SK-N-SH treated with all-trans-retinoic acid at 6 μM for 48 hours (cell line): Measurements from ENCODE around the gene CRELD2.

Experiments used
- ATAC-seq: fragments of 200-7000 bp; cut with Tn5 transposase; 3 replicates; pipeline ENCODE4 v1.9.1; 2020; ENCODE audit warnings: mild to moderate bottlenecking, moderate library complexity
- ARNTL ChIP-seq: fragments of 450-650 bp; formaldehyde crosslinking; IDR thresholded peaks from 2 replicates; pipeline ENCODE4 v1.5.0; 2020; ENCODE audit warnings: low read depth, mild to moderate bottlenecking, moderate library complexity, borderline replicate concordance
- CREB5 ChIP-seq: fragments of 250-450 bp; sonication (Bioruptor Pico); IDR thresholded peaks from 2 replicates; pipeline ENCODE4 v1.5.1; 2020; ENCODE audit warnings: low read depth, mild to moderate bottlenecking, moderate library complexity
- CSDC2 ChIP-seq: fragments of 250-450 bp; sonication (Bioruptor Pico); IDR thresholded peaks from 2 replicates; pipeline ENCODE4 v1.5.0; 2020; ENCODE audit warnings: mild to moderate bottlenecking, moderate library complexity
- CSRNP3 ChIP-seq: fragments of 250-450 bp; sonication (Bioruptor Pico); IDR thresholded peaks from 2 replicates; pipeline ENCODE4 v1.5.1; 2021; ENCODE audit warnings: mild to moderate bottlenecking, moderate library complexity
- ESRRG ChIP-seq: fragments of 250-450 bp; sonication (Bioruptor Pico); IDR thresholded peaks from 2 replicates; pipeline ENCODE4 v1.6.1; 2021; ENCODE audit warnings: mild to moderate bottlenecking
- GLIS3 ChIP-seq: fragments of 250-450 bp; sonication (Bioruptor Pico); IDR thresholded peaks from 2 replicates; pipeline ENCODE4 v1.5.0; 2020; ENCODE audit warnings: mild to moderate bottlenecking, moderate library complexity
- ISL1 ChIP-seq: fragments of 250-450 bp; sonication (Bioruptor Pico); IDR thresholded peaks from 2 replicates; pipeline ENCODE4 v2.1.2; 2022; ENCODE audit warnings: mild to moderate bottlenecking, moderate library complexity
- PATZ1 ChIP-seq: fragments of 250-450 bp; sonication (Bioruptor Pico); IDR thresholded peaks from 2 replicates; pipeline ENCODE4 v1.8.0; 2020; ENCODE audit warnings: mild to moderate bottlenecking, moderate library complexity, borderline replicate concordance
- PPARA ChIP-seq: fragments of 250-450 bp; sonication (Bioruptor Pico); IDR thresholded peaks from 2 replicates; pipeline ENCODE4 v1.5.0; 2020; ENCODE audit warnings: mild to moderate bottlenecking, borderline replicate concordance
- RARB ChIP-seq: fragments of 250-450 bp; sonication (Bioruptor Pico); IDR thresholded peaks from 2 replicates; pipeline ENCODE4 v1.8.0; 2021; ENCODE audit warnings: mild to moderate bottlenecking, moderate library complexity
- SNAI2 ChIP-seq: fragments of 250-450 bp; sonication (Bioruptor Pico); IDR thresholded peaks from 2 replicates; pipeline ENCODE4 v1.5.0; 2020; ENCODE audit warnings: mild to moderate bottlenecking, moderate library complexity
- TCF4 ChIP-seq: fragments of 250-450 bp; sonication (Bioruptor Pico); IDR thresholded peaks from 2 replicates; pipeline ENCODE4 v1.8.0; 2021; ENCODE audit warnings: mild to moderate bottlenecking, moderate library complexity, borderline replicate concordance
- TOX ChIP-seq: fragments of 250-450 bp; sonication (Bioruptor Pico); IDR thresholded peaks from 2 replicates; pipeline ENCODE4 v1.8.0; 2021; ENCODE audit warnings: mild to moderate bottlenecking, moderate library complexity, borderline replicate concordance
- TSHZ2 ChIP-seq: fragments of 250-450 bp; sonication (Bioruptor Pico); IDR thresholded peaks from 2 replicates; pipeline ENCODE4 v1.5.0; 2020; ENCODE audit warnings: mild to moderate bottlenecking, moderate library complexity
- ZC3H10 ChIP-seq: fragments of 250-450 bp; sonication (Bioruptor Pico); IDR thresholded peaks from 2 replicates; pipeline ENCODE4 v1.5.1; 2021; ENCODE audit warnings: mild to moderate bottlenecking, moderate library complexity
- ZFP3 ChIP-seq: fragments of 250-450 bp; sonication (Bioruptor Pico); IDR thresholded peaks from 2 replicates; pipeline ENCODE4 v1.5.0; 2020; ENCODE audit warnings: mild to moderate bottlenecking, moderate library complexity
- ZFP30 ChIP-seq: fragments of 450-650 bp; formaldehyde crosslinking; IDR thresholded peaks from 2 replicates; pipeline ENCODE4 v1.5.0; 2022; ENCODE audit warnings: mild to moderate bottlenecking, moderate library complexity
- ZNF565 ChIP-seq: fragments of 450-650 bp; formaldehyde crosslinking; conservative IDR thresholded peaks from 2 replicates; pipeline ENCODE4 v1.5.0; 2020; ENCODE audit warnings: low read depth, mild to moderate bottlenecking, moderate library complexity
- ZNF70 ChIP-seq: fragments of 450-650 bp; formaldehyde crosslinking; IDR thresholded peaks from 2 replicates; pipeline ENCODE4 v1.5.0; 2020; ENCODE audit warnings: mild to moderate bottlenecking, moderate library complexity
- ZNF8 ChIP-seq: fragments of 450-650 bp; formaldehyde crosslinking; IDR thresholded peaks from 2 replicates; pipeline ENCODE4 v1.5.0; 2020; ENCODE audit warnings: mild to moderate bottlenecking, moderate library complexity

CRELD2 gene

GRCh38 chr22:49923445-49923844, 5.0 kb downstream of the CRELD2 start (continued):
- TF ChIP-seq CREB5 (CRISPR knock-in tag): no peak
- no peak for TF ChIP-seq ESRRG (CRISPR knock-in tag)
- no peak for TF ChIP-seq CSRNP3 (CRISPR knock-in tag)

GRCh38 chr22:49924113-49924833, 5.8 kb downstream of the CRELD2 start:
- no peak for TF ChIP-seq GLIS3 (CRISPR knock-in tag)
- no peak for TF ChIP-seq ESRRG (CRISPR knock-in tag)
- TF ChIP-seq ZFP30: no peak
- TF ChIP-seq ARNTL (CRISPR knock-in tag): no peak
- no peak for TF ChIP-seq ZNF70
- no peak for TF ChIP-seq PPARA (CRISPR knock-in tag)
- TF ChIP-seq ZNF565 (CRISPR knock-in tag): no peak
- TF ChIP-seq CSDC2 (CRISPR knock-in tag): no peak
- no peak for TF ChIP-seq ZNF8 (CRISPR knock-in tag)
- TF ChIP-seq SNAI2: no peak
- no peak for TF ChIP-seq PATZ1 (CRISPR knock-in tag)
- TF ChIP-seq ISL1: no peak
- no peak for TF ChIP-seq TOX (CRISPR knock-in tag)
- no peak for TF ChIP-seq TSHZ2 (CRISPR knock-in tag)
- TF ChIP-seq ZFP3 (CRISPR knock-in tag): no peak
- no peak for ATAC-seq

- no peak for TF ChIP-seq ZNF70
- TF ChIP-seq ISL1: no peak
- no peak for TF ChIP-seq PPARA (CRISPR knock-in tag)
- ATAC-seq: no peak
Observed at GRCh38 chr22:49925525-49926128, 7.2 kb downstream of the CRELD2 start.

GRCh38 chr22:49926916-49927315, 8.5 kb downstream of the CRELD2 start:
- ATAC-seq: no peak
- TF ChIP-seq TCF4 (CRISPR knock-in tag): no peak
- no peak for TF ChIP-seq ZC3H10
- TF ChIP-seq PPARA (CRISPR knock-in tag): no peak
- no peak for TF ChIP-seq ZNF8 (CRISPR knock-in tag)
- no peak for TF ChIP-seq RARB (CRISPR knock-in tag)
